OCI-LY7 (cell line): Measurements from ENCODE around the gene ZNF771. TPM values are rescaled to one million over a fixed set of nuclear protein-coding genes. Genes with fewer than 3 reads are reported as not detected.

ENCODE experiments used
- BruUV-seq: library from RNA; stranded (reverse); fragments of 400-500 nt; replicated peaks from 2 replicates; lab custom pipeline; 2021; lab: Mats Ljungman, UMichigan
- CTCF ChIA-PET: fragments of 300-600 bp; sonication (Branson Sonifier 250); formaldehyde crosslinking; loops from one replicate; lab custom pipeline; 2022; ENCODE audit warnings: antibody characterized with exemption; ENCODE audit not compliant: unreplicated experiment; lab: Charles Lee
- POLR2A ChIA-PET: fragments of 300-600 bp; sonication (Branson Sonifier 250); formaldehyde crosslinking; loops from one replicate; lab custom pipeline; 2022; ENCODE audit warnings: antibody characterized with exemption; lab: Charles Lee
- DNase-seq: peaks from one replicate; pipeline ENCODE4 v3.0.0-alpha.2; 2015; ENCODE audit warnings: low spot score
- H2AFZ ChIP-seq: fragments of 200-600 bp; sonication (generic), shearing (Covaris generic); 2 replicates; pipeline ENCODE4 v1.6.1; 2014; ENCODE audit warnings: mild to moderate bottlenecking, antibody characterized with exemption, low read length, moderate library complexity
- H3K27ac ChIP-seq: fragments of 200-600 bp; sonication (generic); 2 replicates; pipeline ENCODE4 v1.5.1; 2014; ENCODE audit warnings: mixed run types, low read depth, mild to moderate bottlenecking, moderate library complexity, low read length, inconsistent platforms; ENCODE audit not compliant: poor library complexity, severe bottlenecking
- H3K36me3 ChIP-seq: fragments of 200-600 bp; sonication (generic); 2 replicates; pipeline ENCODE4 v1.6.1; 2014; ENCODE audit warnings: mild to moderate bottlenecking, antibody characterized with exemption, low read length, moderate library complexity, mixed read lengths; ENCODE audit not compliant: insufficient read depth
- H3K4me1 ChIP-seq: fragments of 200-600 bp; sonication (generic); 2 replicates; pipeline ENCODE4 v1.5.1; 2014; ENCODE audit warnings: mild to moderate bottlenecking, low read length; ENCODE audit not compliant: insufficient read depth, poor library complexity, severe bottlenecking
- H3K4me2 ChIP-seq: fragments of 200-600 bp; sonication (generic); 2 replicates; pipeline ENCODE4 v1.6.1; 2014; ENCODE audit warnings: mild to moderate bottlenecking, low read length
- H3K4me3 ChIP-seq: fragments of 200-600 bp; sonication (generic); 2 replicates; pipeline ENCODE4 v1.5.1; 2014; ENCODE audit warnings: mild to moderate bottlenecking, low read depth, low read length; ENCODE audit not compliant: poor library complexity, severe bottlenecking
- H3K79me2 ChIP-seq: fragments of 200-600 bp; sonication (generic); 2 replicates; pipeline ENCODE4 v1.6.1; 2016; ENCODE audit warnings: low read depth, mild to moderate bottlenecking, low read length, moderate library complexity, mixed read lengths; ENCODE audit not compliant: insufficient read depth
- H3K9me2 ChIP-seq: fragments of 200-600 bp; sonication (generic); 2 replicates; pipeline ENCODE4 v1.6.1; 2016; ENCODE audit warnings: mild to moderate bottlenecking, low read length, mixed read lengths; ENCODE audit not compliant: insufficient read depth
- H3K9me3 ChIP-seq: fragments of 200-600 bp; sonication (generic); 2 replicates; pipeline ENCODE4 v1.6.1; 2014; ENCODE audit warnings: mild to moderate bottlenecking, mixed run types, low read length, mixed read lengths
- H4K20me1 ChIP-seq: fragments of 200-600 bp; sonication (generic); 2 replicates; pipeline ENCODE4 v1.6.1; 2014; ENCODE audit warnings: mild to moderate bottlenecking, antibody characterized with exemption, low read length, moderate library complexity, mixed read lengths; ENCODE audit not compliant: insufficient read depth
- CTCF ChIP-seq: fragments of 200-600 bp; sonication (generic); conservative IDR thresholded peaks from 2 replicates; pipeline ENCODE4 v1.5.1; 2014; ENCODE audit warnings: mild to moderate bottlenecking, antibody characterized with exemption, low read length, moderate library complexity, mixed read lengths
- EZH2phosphoT487 ChIP-seq: fragments of 200-600 bp; sonication (generic); IDR thresholded peaks from 2 replicates; pipeline ENCODE4 v1.6.1; 2018; ENCODE audit warnings: low read depth, borderline replicate concordance, mild to moderate bottlenecking, mixed run types, antibody characterized with exemption, low read length, moderate library complexity, mixed read lengths
- intact Hi-C: fragments of 100-400 bp; cut with micrococcal nuclease; formaldehyde crosslinking; loops from one replicate; pipeline ENCODE4 v1.10.0; 2022; ENCODE audit not compliant: unreplicated experiment
- total RNA-seq, 2 experiments: library from RNA; depleted of rRNA in 1 of 2; stranded (reverse); fragments of >200 nt in 1 of 2; shearing (Covaris generic) in 1 of 2; gene quantifications; 2 replicates each; pipeline ENCODE4 v1.2.3, GENCODE V29; 2014 to 2022

The ZNF771 gene
- total RNA-seq, 2 experiments from 2014 or later = 6.4 to 10.8 TPM

- BruUV-seq = no TSS peak
- intact Hi-C loops = no loop called here
- H3K4me3 ChIP-seq = peak overlapping the region; percentile 99
These were observed 38.1 kb upstream of the ZNF771 start for GRCh38 chr16:30369091-30369937.

GRCh38 chr16:30369938-30370455 is 37.4 kb upstream of the ZNF771 start:
- Histone ChIP-seq H3K36me3 (peaks cover 41% of the 10 kb centered on the region), H3K9me3 (no peaks in the 10 kb centered on the region), H3K4me3 (peak overlapping the region; percentile 99), H3K27ac (peak overlapping the region; percentile 26), H2AFZ (no peak overlapping the region), H3K4me1 (peaks cover 47% of the 10 kb centered on the region), H4K20me1 (peaks cover 20% of the 10 kb centered on the region), H3K4me2 (peak overlapping the region; percentile 97), H3K79me2 (peaks cover 49% of the 10 kb centered on the region), H3K9me2 (no peaks in the 10 kb centered on the region)
- DNase-seq = no peak
- CTCF ChIA-PET = interaction anchor here (1.3 kb wide), 1 partner anchor 16 kb away, joined by 4 read pairs; no protein-coding TSS in a partner anchor
- BruUV-seq = no TSS peak
- intact Hi-C loops = loop anchor here (2.0 to 10.0 kb wide), 3 partner anchors 27 to 375 kb away; partner anchors contain the start of genes HIRIP3 and INO80E
- TF ChIP-seq EZH2phosphoT487 = no peak
- 0 out of 2 replicates have a peak, but pooled peaks have one; percentile 22 for TF ChIP-seq CTCF
- POLR2A ChIA-PET = interaction anchor here (0.8 to 2.1 kb wide), 8 partner anchors 9 to 48 kb away, joined by 3 to 12 read pairs (median 6); partner anchors contain the start of genes SEPTIN1 and ZNF48

More at GRCh38 chr16:30369091-30369937, 38.1 kb upstream of the ZNF771 start:
- Histone ChIP-seq H4K20me1 (peaks cover 20% of the 10 kb centered on the region), H3K4me1 (peaks cover 50% of the 10 kb centered on the region), H3K9me2 (no peaks in the 10 kb centered on the region), H3K79me2 (peaks cover 56% of the 10 kb centered on the region), H3K9me3 (no peaks in the 10 kb centered on the region), H3K4me2 (peak overlapping the region; percentile 97), H3K36me3 (peaks cover 48% of the 10 kb centered on the region), H3K27ac (peak overlapping the region; percentile 26), H2AFZ (no peak overlapping the region)
- no peak for DNase-seq
- TF ChIP-seq EZH2phosphoT487 = no peak
- TF ChIP-seq CTCF = no peak
- ChIA-PET POLR2A (interaction anchor here (1.2 to 1.7 kb wide), 4 partner anchors 11 to 27 kb away, joined by 3 to 9 read pairs (median 4); partner anchors contain the start of genes SEPTIN1 and ZNF48), CTCF (no interaction called here)
